Activated CD4-positive, alpha-beta T cell treated with anti-CD3 and anti-CD28 coated beads, Interleukin-2, amount 50 U/mL, for 1 hour (primary cell): ENCODE measurements around the gene SELENON.
A peak's percentile ranks its signal among the peaks of the same experiment; 100 is the strongest.
"Not testable (repeated sequence)": the region's sequence is repeated elsewhere in the genome, so short reads cannot be mapped to it uniquely, and the experiment has no call there.

ENCODE experiments used
- DNase-seq: peaks from one replicate; pipeline ENCODE4 v3.0.0-alpha.2; 2020

Gene SELENON

DNA sequence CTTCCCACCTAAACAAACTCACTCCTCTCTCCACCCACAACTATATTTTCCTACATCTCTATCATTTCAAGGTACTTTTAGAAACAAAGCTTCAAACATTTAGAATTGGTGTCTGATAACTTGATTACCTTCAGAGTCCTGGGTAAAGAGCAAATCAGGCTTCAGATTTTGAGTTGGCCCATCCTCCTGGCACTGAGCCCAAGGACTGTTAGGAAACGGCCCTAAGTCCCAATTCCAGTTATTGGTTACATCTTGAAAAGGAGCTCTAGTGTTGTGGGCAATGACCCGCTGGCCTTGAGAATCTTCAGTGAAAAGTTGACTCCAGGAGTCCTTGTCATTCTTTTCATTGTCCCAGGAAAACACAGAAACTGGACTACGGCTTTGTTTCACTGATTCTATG is 34.9 kb downstream of the SELENON start:
- no peak for DNase-seq

DNA sequence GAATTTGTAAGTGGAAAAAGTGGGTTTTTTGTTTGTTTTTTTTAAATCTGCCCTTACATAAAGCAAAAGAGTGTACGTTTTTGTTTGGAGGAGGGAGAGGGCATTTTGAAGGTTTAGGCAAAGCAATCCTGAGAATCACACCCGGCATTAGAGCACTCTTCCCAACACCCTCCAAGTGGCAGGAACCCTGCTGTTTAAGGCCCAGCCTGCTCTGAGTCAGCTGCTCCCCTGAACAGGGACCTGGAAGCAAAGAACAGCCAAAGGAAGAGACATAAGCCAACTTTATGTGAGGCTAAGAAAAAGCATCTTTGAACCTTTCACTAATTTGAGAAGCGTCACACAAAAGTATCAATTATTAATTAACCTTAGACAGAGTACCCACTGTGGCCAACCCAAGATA is 36.7 kb downstream of the SELENON start:
- DNase-seq = no peak

GRCh38 chr1:25837262-25837875 is 37.4 kb downstream of the SELENON start:
- DNase-seq = no peak

- not testable (repeated sequence) for DNase-seq
Measured at GRCh38 chr1:25839808-25840207, 39.8 kb downstream of the SELENON start.

DNA sequence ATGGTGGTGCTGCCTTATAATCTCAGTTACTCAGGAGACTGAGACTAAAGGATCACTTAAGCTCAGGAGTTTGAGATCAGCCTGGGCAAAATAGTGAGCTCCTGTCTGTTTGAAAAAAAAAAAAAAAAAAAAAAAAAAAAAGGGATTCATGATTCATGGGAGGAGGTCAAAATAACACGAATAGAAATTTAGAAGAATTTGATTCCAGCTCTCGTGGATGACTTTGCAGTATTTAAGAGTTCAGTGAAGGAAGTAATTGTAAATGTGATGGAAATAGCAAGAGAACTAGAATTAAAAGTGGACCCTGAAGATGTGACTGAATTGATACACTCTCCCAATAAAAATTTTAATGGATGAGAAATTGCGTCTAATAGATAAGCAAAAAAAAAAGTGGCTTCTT is 43.5 kb downstream of the SELENON start:
- DNase-seq = no peak

DNA sequence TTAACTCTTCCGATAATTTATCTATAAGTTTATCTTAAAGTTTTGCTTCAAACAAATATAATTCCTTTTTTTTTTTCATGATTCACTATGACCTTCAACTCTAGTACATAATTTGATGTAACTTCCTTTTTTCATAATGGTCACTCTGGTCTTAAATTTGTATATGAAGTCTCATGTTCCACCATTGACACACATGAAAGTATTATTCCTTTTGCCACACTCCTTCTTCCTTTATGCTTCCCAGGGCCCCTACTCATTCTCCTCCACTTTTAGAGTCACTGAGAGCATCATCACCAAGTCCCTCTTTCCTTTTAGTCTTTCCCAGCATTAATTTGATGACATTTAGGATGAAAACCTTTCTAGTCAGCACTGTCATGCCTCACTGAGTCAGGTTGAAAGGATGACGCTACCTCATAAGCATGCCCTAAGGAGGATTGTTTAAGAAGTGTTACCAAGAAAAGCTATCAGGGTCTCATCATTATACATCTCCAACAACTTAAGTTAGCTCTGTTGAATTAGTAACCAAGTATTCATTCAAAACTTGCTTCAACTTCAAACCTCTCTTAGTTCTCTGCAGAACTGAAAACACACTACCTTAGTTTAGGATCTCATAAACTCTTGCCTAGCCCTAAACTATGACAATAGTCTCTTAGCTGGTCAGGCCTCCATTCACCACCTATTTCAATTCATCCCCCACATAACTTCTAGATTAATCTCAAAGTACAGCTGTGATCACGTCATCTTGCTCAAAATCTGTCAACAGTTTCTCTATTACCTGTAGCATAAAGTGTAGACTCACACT is 44.7 kb downstream of the SELENON start:
- DNase-seq = no peak

- no peak for DNase-seq
Measured at GRCh38 chr1:25845664-25846063, 45.7 kb downstream of the SELENON start.

DNA sequence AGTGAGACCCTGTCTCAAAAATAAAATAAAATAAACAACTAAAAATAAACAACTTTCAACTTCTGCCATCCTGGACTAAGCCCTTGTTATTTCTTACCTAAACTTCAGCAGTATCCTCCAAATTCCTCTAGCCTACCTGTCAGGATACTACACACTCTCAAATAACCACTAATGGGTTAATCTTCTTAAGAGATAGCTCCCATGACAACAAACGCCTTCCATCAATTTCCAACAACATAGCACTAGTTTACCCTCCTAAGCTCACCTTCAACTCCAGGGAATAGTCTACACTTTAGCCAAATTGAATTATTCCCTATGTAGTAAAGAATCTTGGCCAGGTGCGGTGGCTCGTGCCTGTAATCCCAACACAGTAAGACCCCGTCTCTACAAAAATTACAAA is 47.9 kb downstream of the SELENON start:
- DNase-seq = no peak

- no peak for DNase-seq
Measured at GRCh38 chr1:25848531-25848930, 48.5 kb downstream of the SELENON start.

GRCh38 chr1:25854554-25854953 is 54.6 kb downstream of the SELENON start:
- no peak for DNase-seq

DNA sequence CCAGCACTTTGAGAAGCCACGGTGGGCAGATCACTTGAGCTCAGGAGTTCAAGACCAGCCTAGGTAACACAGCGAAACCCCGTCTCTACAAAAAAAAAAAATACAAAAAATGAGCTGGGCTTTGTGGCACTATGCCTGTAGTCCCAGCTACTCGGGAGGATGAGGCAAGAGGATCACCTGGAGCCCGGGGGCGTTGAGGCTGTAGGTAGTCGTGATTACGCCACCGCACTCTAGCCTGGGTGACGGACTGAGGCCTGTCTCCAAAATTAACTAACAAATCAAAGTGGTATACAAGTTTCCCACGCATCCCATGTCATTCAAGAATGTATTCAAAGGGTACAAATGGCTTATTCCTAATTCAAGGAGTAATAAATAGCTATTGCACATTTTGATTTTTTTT is 56.9 kb downstream of the SELENON start:
- no peak for DNase-seq

DNA sequence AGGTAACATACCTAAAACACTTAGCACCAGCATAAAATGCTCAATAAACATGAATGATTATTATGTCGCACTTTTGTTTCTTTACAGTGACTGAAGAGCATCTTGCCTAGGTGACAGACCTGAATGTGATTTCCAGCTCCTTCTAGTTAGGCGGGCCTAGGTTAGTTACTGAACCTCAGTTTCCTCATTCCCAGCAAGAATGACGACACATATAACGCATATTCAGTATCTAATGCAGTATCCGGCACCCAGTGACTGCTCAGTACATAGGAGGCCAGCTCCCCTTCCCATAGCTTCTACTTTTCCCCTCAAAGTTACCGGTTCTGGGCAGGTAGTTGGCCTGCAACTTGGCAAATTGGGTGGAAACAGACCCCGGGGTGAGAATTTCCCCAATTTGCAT is 58.5 kb downstream of the SELENON start:
- DNase-seq = no peak

- DNase-seq = peak; percentile 88
Measured at GRCh38 chr1:25858906-25859789, 59.2 kb downstream of the SELENON start, which contains the start of gene AUNIP. TSS of gene AUNIP (minus strand) at chr1:25859457. CDS start at chr1:25859357, 100 bp downstream.

GRCh38 chr1:25861316-25862286 is 61.6 kb downstream of the SELENON start:
- no peak for DNase-seq

- no peak for DNase-seq
Measured at GRCh38 chr1:25862785-25863485, 62.9 kb downstream of the SELENON start.

DNA sequence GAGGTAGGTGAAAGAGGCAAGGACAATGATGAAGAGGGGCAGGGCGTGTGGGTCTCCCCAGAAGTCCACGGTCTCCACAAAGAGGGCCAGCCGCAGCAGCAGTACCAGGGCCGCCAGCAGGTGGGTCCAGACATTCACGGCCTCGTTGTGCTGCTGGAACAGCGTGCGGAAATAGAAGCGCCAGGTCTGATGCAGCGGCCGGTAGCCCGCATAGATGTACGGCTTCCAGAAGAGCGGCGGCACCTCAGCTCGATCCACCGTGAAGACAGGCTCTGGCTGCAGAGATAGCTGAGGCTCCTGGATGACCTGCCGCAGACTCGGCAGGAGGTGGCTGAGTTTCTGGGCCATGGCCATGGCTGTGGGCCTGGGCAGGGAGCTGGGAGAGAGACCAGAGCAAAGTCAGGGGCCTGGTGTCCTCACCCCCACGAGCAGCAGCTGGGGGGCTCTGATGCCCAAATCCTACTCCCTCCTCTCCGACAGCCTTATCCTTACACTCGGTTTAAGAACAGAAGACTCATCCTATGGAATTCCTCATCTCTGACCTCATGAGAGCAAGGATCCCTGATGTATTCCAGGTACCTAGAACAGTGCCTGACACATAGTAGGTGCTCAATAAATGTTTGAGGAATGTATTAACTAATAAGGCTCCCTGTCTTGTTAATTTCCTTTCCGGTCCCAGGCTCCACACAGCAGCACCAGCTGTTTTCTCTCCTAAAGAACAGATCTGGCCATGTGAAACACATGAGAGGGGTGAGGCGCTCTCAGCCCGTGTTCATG is 63.7 kb downstream of the SELENON start:
- no peak for DNase-seq

DNA sequence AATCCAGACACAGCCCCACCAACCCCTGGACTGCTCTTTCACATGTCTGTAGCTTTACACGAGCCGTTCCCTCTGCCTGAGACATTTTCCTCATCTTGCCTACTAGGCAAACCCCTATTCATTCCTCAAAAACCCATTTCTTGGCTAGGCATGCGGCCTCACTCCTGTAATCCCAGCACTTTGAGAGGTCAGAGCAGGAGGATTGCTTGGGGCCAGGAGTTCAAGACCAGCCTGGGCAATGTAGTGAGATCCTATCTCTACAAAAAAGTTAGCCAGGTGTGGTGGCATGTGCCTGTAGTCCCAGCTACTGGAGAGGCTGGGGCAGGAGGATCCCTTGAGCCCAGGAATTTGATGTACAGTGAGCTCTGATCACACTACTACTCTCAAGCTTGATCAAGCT is 64.4 kb downstream of the SELENON start:
- no peak for DNase-seq

DNA sequence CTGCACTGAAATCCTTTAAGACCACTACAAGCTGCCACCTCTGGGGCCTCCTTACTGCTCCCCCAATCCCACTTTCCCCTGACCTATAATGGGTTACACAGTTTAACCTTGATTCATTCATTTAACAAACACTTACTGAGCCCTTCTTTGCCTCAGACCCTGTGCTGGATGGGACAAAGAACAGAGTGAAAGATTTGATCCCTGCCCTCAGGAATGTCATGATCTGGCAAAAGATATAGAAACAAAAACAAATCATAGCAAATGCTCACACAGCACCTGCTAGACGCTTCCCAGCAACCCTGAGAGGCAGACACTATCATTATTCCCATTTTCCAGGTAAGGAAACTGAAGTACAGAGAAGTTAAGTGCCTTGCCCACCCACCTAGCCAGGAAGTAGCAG is 66.3 kb downstream of the SELENON start:
- DNase-seq = no peak

GRCh38 chr1:25867210-25867991 is 67.4 kb downstream of the SELENON start:
- no peak for DNase-seq
